ENCODE measurements around the gene SNED1.
"Not testable (repeated sequence)": the region's sequence is repeated elsewhere in the genome, so short reads cannot be mapped to it uniquely, and the experiment has no call there.

The SNED1 gene

GRCh38 chr2:241091734-241092445 is 93.5 kb downstream of the SNED1 start:
- H3K79me2 ChIP-seq = peaks cover 2% of the 10 kb centered on the region
- TF ChIP-seq, protein P1, sequence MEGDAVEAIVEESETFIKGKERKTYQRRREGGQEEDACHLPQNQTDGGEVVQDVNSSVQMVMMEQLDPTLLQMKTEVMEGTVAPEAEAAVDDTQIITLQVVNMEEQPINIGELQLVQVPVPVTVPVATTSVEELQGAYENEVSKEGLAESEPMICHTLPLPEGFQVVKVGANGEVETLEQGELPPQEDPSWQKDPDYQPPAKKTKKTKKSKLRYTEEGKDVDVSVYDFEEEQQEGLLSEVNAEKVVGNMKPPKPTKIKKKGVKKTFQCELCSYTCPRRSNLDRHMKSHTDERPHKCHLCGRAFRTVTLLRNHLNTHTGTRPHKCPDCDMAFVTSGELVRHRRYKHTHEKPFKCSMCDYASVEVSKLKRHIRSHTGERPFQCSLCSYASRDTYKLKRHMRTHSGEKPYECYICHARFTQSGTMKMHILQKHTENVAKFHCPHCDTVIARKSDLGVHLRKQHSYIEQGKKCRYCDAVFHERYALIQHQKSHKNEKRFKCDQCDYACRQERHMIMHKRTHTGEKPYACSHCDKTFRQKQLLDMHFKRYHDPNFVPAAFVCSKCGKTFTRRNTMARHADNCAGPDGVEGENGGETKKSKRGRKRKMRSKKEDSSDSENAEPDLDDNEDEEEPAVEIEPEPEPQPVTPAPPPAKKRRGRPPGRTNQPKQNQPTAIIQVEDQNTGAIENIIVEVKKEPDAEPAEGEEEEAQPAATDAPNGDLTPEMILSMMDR (IDR thresholded peaks at IDR 0.05) = no peak
- H2AFZ ChIP-seq = no peak overlapping the region
- no peak overlapping the region for H3K27ac ChIP-seq
- no peak overlapping the region for H3K4me3 ChIP-seq (ENCODE audit: low read depth, low read length)
- H3K9me3 ChIP-seq (ENCODE audit: control insufficient read depth, low read length) = no peaks in the 10 kb centered on the region
- H3K9ac ChIP-seq = no peak overlapping the region
- H3K36me3 ChIP-seq (ENCODE audit: control insufficient read depth, insufficient read depth, low read length) = no peaks in the 10 kb centered on the region
- H3K4me1 ChIP-seq = no peaks in the 10 kb centered on the region
- H3K27me3 ChIP-seq (ENCODE audit: control insufficient read depth, insufficient read depth, low read length) = no peaks in the 10 kb centered on the region
- no peak overlapping the region for H3K4me2 ChIP-seq (ENCODE audit: low read length)

GRCh38 chr2:241092677-241093076 is 94.3 kb downstream of the SNED1 start:
- Histone ChIP-seq H3K27ac (no peak overlapping the region), H3K4me1 (no peaks in the 10 kb centered on the region), H3K4me2 (ENCODE audit: low read length) (no peak overlapping the region), H2AFZ (no peak overlapping the region), H3K36me3 (ENCODE audit: control insufficient read depth, insufficient read depth, low read length) (no peaks in the 10 kb centered on the region), H3K9me3 (ENCODE audit: control insufficient read depth, low read length) (no peaks in the 10 kb centered on the region), H3K4me3 (ENCODE audit: low read depth, low read length) (no peak overlapping the region), H3K79me2 (no peaks in the 10 kb centered on the region), H3K27me3 (ENCODE audit: control insufficient read depth, insufficient read depth, low read length) (no peaks in the 10 kb centered on the region), H3K9ac (no peak overlapping the region)
- TF ChIP-seq, protein P1 (IDR thresholded peaks at IDR 0.05) = no peak

DNA sequence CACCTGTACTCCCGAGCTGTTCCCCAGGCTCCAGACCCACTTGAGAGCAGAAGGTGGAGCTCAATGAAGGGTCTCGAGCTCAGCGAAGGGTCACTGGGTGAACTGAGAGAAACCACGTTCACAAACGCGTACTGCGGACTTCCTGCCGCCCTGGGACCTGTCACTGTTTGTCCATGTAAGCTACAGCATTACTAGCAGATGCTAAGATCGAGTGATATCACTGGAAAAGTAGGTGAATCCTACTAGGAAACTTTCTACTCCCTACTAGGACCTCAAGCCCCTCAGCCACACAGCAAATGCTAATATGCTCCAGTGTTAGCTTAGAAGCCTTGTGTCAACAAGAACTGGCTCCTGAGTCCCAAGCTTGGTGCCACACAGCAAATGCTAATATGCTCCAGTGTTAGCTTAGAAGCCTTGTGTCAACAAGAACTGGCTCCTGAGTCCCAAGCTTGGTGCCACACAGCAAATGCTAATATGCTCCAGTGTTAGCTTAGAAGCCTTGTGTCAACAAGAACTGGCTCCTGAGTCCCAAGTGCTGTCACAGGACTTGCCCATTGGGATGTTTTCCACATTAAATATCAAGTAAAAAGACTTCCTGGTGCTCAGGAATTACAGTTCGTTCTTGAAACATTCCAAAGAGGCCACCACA is 94.8 kb downstream of the SNED1 start:
- not testable (repeated sequence) for H3K4me2 ChIP-seq (ENCODE audit: low read length); H3K27ac ChIP-seq; H3K36me3 ChIP-seq (ENCODE audit: control insufficient read depth, insufficient read depth, low read length)

DNA sequence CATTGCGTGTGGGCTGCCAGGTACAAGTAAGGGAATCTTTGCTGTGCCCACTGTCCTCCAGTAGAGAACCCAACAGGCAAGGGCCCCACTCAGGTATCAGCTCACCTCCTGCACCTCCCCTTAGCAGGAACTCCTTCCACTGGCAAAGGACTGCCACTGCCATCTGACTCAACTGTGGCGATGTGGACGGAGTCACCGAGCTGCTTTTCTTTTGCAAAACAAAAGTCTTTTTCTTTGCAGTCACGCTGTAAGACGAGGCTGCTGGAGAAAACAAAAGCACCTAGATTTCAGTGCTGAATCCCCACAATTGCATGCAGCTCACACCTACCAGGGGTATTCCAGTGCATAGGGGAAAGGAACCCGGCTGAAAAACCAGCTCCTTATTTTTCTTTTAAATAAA is 95.8 kb downstream of the SNED1 start:
- H3K4me3 ChIP-seq (ENCODE audit: low read depth, low read length) = no peak overlapping the region
- H3K9ac ChIP-seq = no peak overlapping the region
- H3K4me2 ChIP-seq (ENCODE audit: low read length) = no peak overlapping the region
- no peaks in the 10 kb centered on the region for H3K4me1 ChIP-seq
- no peaks in the 10 kb centered on the region for H3K36me3 ChIP-seq (ENCODE audit: control insufficient read depth, insufficient read depth, low read length)
- H3K79me2 ChIP-seq = no peaks in the 10 kb centered on the region
- H3K27ac ChIP-seq = no peak overlapping the region
- TF ChIP-seq, protein P1 (IDR thresholded peaks at IDR 0.05) = no peak
- no peak overlapping the region for H2AFZ ChIP-seq
- no peaks in the 10 kb centered on the region for H3K9me3 ChIP-seq (ENCODE audit: control insufficient read depth, low read length)
- no peaks in the 10 kb centered on the region for H3K27me3 ChIP-seq (ENCODE audit: control insufficient read depth, insufficient read depth, low read length)

More for the DNA sequence above, 94.8 kb downstream of the SNED1 start:
- H3K9me3 ChIP-seq (ENCODE audit: control insufficient read depth, low read length); H3K79me2 ChIP-seq; H3K4me3 ChIP-seq (ENCODE audit: low read depth, low read length); H3K9ac ChIP-seq; H3K27me3 ChIP-seq (ENCODE audit: control insufficient read depth, insufficient read depth, low read length); H2AFZ ChIP-seq; H3K4me1 ChIP-seq: not testable (repeated sequence)

GRCh38 chr2:241094924-241095420 is 96.6 kb downstream of the SNED1 start:
- Histone ChIP-seq H3K27me3 (ENCODE audit: control insufficient read depth, insufficient read depth, low read length) (no peaks in the 10 kb centered on the region), H3K36me3 (ENCODE audit: control insufficient read depth, insufficient read depth, low read length) (no peaks in the 10 kb centered on the region), H3K9ac (no peak overlapping the region), H3K4me2 (ENCODE audit: low read length) (no peak overlapping the region), H3K79me2 (no peaks in the 10 kb centered on the region), H3K4me3 (ENCODE audit: low read depth, low read length) (no peak overlapping the region), H2AFZ (no peak overlapping the region), H3K27ac (no peak overlapping the region), H3K4me1 (no peaks in the 10 kb centered on the region), H3K9me3 (ENCODE audit: control insufficient read depth, low read length) (no peaks in the 10 kb centered on the region)
- TF ChIP-seq, protein P1 (IDR thresholded peaks at IDR 0.05) = no peak
